Gastrocnemius medialis (tissue), 4 donors: ENCODE data around the gene ZNF329. TPM values are rescaled to one million over a fixed set of nuclear protein-coding genes. Genes with fewer than 3 reads are reported as not detected.

Experiments used
- ATAC-seq, 2 donors: fragments of 150-250 bp; one replicate each; pipeline ENCODE4 v1.9.1; 2016
- DNase-seq, 2 donors: peaks; one replicate each; pipeline ENCODE4 v3.0.0-alpha.2; 2019
- H3K27ac ChIP-seq, 4 donors: fragments of 200-600 bp; sonication (generic); 1 replicate in 1 of 4; 2 replicates in 3 of 4; pipeline ENCODE4 v1.5.1; 2016 to 2018; ENCODE audit warnings: mild to moderate bottlenecking in 2 of 4, moderate library complexity in 1 of 4
- H3K27me3 ChIP-seq, 3 donors: fragments of 200-600 bp; sonication (generic) in 2 of 3; 1 replicate in 1 of 3; 2 replicates in 2 of 3; pipeline versions ENCODE4 v1.5.1 to v1.6.0; 2016 to 2019; ENCODE audit warnings: mild to moderate bottlenecking in 1 of 3, moderate library complexity in 1 of 3
- H3K36me3 ChIP-seq, 2 donors: fragments of 200-600 bp; sonication (generic) in 1 of 2; one replicate each; pipeline ENCODE4 v1.5.1; 2017 to 2018
- H3K4me1 ChIP-seq, 2 donors: fragments of 200-600 bp; sonication (generic) in 1 of 2; one replicate each; pipeline ENCODE4 v1.5.1; 2016 to 2017; ENCODE audit warnings: mild to moderate bottlenecking in 2 of 2
- H3K4me3 ChIP-seq, 4 donors: fragments of 200-600 bp; sonication (generic) in 3 of 4; 1 replicate in 1 of 4; 2 replicates in 3 of 4; pipeline ENCODE4 v1.5.1; 2016 to 2019; ENCODE audit warnings: mild to moderate bottlenecking in 2 of 4
- H3K9me3 ChIP-seq, 3 donors: fragments of 200-600 bp; sonication (generic) in 2 of 3; 1 replicate in 1 of 3; 2 replicates in 2 of 3; pipeline ENCODE4 v1.5.1; 2016 to 2019
- CTCF ChIP-seq, 5 experiments: fragments of 450-650 bp in 3 of 5; fragments of 200-600 bp in 2 of 5; sonication (generic) in 2 of 5; IDR thresholded peaks in 4 of 5; conservative IDR thresholded peaks in 1 of 5; 1 replicate in 4 of 5; 2 replicates in 1 of 5; pipeline ENCODE4 v1.5.1; 2016 to 2019; ENCODE audit warnings: antibody characterized with exemption in 5 of 5, mild to moderate bottlenecking in 3 of 5, moderate library complexity in 3 of 5
- POLR2A ChIP-seq, 2 donors: fragments of 450-650 bp; IDR thresholded peaks; one replicate each; pipeline ENCODE4 v1.6.1; 2017; ENCODE audit warnings: antibody characterized with exemption in 2 of 2, mild to moderate bottlenecking in 2 of 2, moderate library complexity in 2 of 2
- in situ Hi-C, 4 donors: fragments of 200-750 bp; cut with MboI; loops; one replicate each; pipeline versions ENCODE4 v1.15.0 to v1.8.0; 2017; ENCODE audit warnings: low sequenced_read_pairs in 4 of 4
- intact Hi-C: fragments of 100-400 bp; cut with DNase I; formaldehyde crosslinking; loops from one replicate; pipeline ENCODE4 v1.15.1; 2023; ENCODE audit warnings: low total_unique reads
- total RNA-seq, 4 donors: library from RNA; depleted of rRNA; stranded (reverse); fragments of >200 nt; gene quantifications; one replicate each; pipeline versions ENCODE4 v1.1.0 to v1.2.3, GENCODE V29; 2016

The ZNF329 gene
- total RNA-seq, 4 donors from 2014 or later: 1.3 to 2.0 (median 1.7) TPM

GRCh38 chr19:58182577-58182988, 32.0 kb upstream of the ZNF329 start:
- ATAC-seq (peak in 1 of 2 donors; percentile 4), DNase-seq (no peak)
- peaks cover 0 to 5% of the 10 kb centered on the region in 2 donors for H3K4me1 ChIP-seq
- TF ChIP-seq CTCF (IDR thresholded peaks at IDR 0.05 in 4 of 5, conservative IDR thresholded peaks at IDR 0.05 in 1 of 5) (no peak), POLR2A (IDR thresholded peaks at IDR 0.05) (no peak)
- peak overlapping the region; percentile 82 to 94 (median 92) for H3K4me3 ChIP-seq
- H3K9me3 ChIP-seq: peaks cover 7 to 81% (median 54%) of the 10 kb centered on the region in 3 donors
- in situ Hi-C loops (no loop called here), intact Hi-C loops (loop anchor here (2.0 to 10.0 kb wide), 5 partner anchors 46 to 1615 kb away; partner anchors contain the start of genes ZNF132, ZNF470, ZNF544 and ZNF772)
- H3K36me3 ChIP-seq: peaks cover 16 to 78% of the 10 kb centered on the region in 2 donors
- peak overlapping the region; percentile 92 to 99 (median 98) for H3K27ac ChIP-seq
- H3K27me3 ChIP-seq: no peaks in the 10 kb centered on the region

- Histone ChIP-seq H3K27ac (peak overlapping the region; percentile 92 to 99 (median 98)), H3K36me3 (peaks cover 12 to 77% of the 10 kb centered on the region in 2 donors), H3K27me3 (no peaks in the 10 kb centered on the region), H3K9me3 (peaks cover 7 to 80% (median 54%) of the 10 kb centered on the region in 3 donors), H3K4me1 (peaks cover 0 to 5% of the 10 kb centered on the region in 2 donors), H3K4me3 (peak overlapping the region; percentile 82 to 94 (median 92))
- peak; percentile 13 to 41 (median 23) for TF ChIP-seq CTCF (IDR thresholded peaks at IDR 0.05 in 4 of 5, conservative IDR thresholded peaks at IDR 0.05 in 1 of 5)
- TF ChIP-seq POLR2A (IDR thresholded peaks at IDR 0.05): no peak
- in situ Hi-C loops (no loop called here), intact Hi-C loops (loop anchor here (2.0 to 10.0 kb wide), 5 partner anchors 47 to 1615 kb away; partner anchors contain the start of genes ZNF132, ZNF470, ZNF544 and ZNF772)
- DNase-seq (no peak), ATAC-seq (no peak)
Measured at GRCh38 chr19:58181902-58182576, 31.4 kb upstream of the ZNF329 start.

- peaks cover 0 to 7% (median 0%) of the 10 kb centered on the region in 3 donors for H3K27me3 ChIP-seq
- intact Hi-C loops: no loop called here
- H3K36me3 ChIP-seq: no peaks in the 10 kb centered on the region
- DNase-seq (no peak), ATAC-seq (no peak)
- H3K4me1 ChIP-seq: no peaks in the 10 kb centered on the region
- H3K9me3 ChIP-seq: peaks cover 10 to 41% (median 11%) of the 10 kb centered on the region in 3 donors
- no peak overlapping the region for H3K4me3 ChIP-seq
- in situ Hi-C loops: no loop called here
- no peak overlapping the region for H3K27ac ChIP-seq
- no peak for TF ChIP-seq POLR2A (IDR thresholded peaks at IDR 0.05)
- no peak for TF ChIP-seq CTCF (IDR thresholded peaks at IDR 0.05 in 4 of 5, conservative IDR thresholded peaks at IDR 0.05 in 1 of 5)
Measured at GRCh38 chr19:58170860-58171259, 20.3 kb upstream of the ZNF329 start.

- ATAC-seq (no peak), DNase-seq (no peak)
- H3K9me3 ChIP-seq: peaks cover 7 to 37% (median 10%) of the 10 kb centered on the region in 3 donors
- H3K4me3 ChIP-seq: peak overlapping the region in 1 of 4 donors; percentile 27
- H3K36me3 ChIP-seq: no peaks in the 10 kb centered on the region
- TF ChIP-seq POLR2A (IDR thresholded peaks at IDR 0.05) (no peak), CTCF (IDR thresholded peaks at IDR 0.05 in 4 of 5, conservative IDR thresholded peaks at IDR 0.05 in 1 of 5) (no peak)
- in situ Hi-C loops (no loop called here), intact Hi-C loops (no loop called here)
- H3K27me3 ChIP-seq: peaks cover 0 to 7% (median 0%) of the 10 kb centered on the region in 3 donors
- no peaks in the 10 kb centered on the region for H3K4me1 ChIP-seq
- no peak overlapping the region for H3K27ac ChIP-seq
Measured at GRCh38 chr19:58166708-58167280, 16.2 kb upstream of the ZNF329 start.
